K562 (cell line): ENCODE measurements around the gene ZNF556. TPM values are rescaled to one million over a fixed set of nuclear protein-coding genes. Genes with fewer than 3 reads are reported as not detected.

Experiments
- CBX1 ChIP-seq: sonication (generic); IDR thresholded peaks from 2 replicates; pipeline ENCODE4 v1.6.1; 2016; ENCODE audit warnings: antibody characterized with exemption, low read depth, mild to moderate bottlenecking
- CBX5 ChIP-seq: IDR thresholded peaks from 2 replicates; pipeline ENCODE4 v1.6.1; 2014; ENCODE audit warnings: low read depth, borderline replicate concordance
- ILK ChIP-seq: fragments of 450-650 bp; IDR thresholded peaks from 2 replicates; pipeline ENCODE4 v1.6.1; 2016; ENCODE audit warnings: missing genetic modification characterization, low read depth, mild to moderate bottlenecking, missing compliant biosample characterization, moderate library complexity, borderline replicate concordance
- PATZ1 ChIP-seq: fragments of 250-450 bp; sonication (Bioruptor Pico); IDR thresholded peaks from 2 replicates; pipeline ENCODE4 v1.5.0; 2020; ENCODE audit warnings: mild to moderate bottlenecking, borderline replicate concordance
- PRMT5 ChIP-seq: sonication (generic); formaldehyde crosslinking; IDR thresholded peaks from 2 replicates; pipeline ENCODE4 v1.5.0; 2020; ENCODE audit warnings: missing genetic modification reagents
- RBM25 ChIP-seq: fragments of 200-400 bp; formaldehyde crosslinking; IDR thresholded peaks from 2 replicates; pipeline ENCODE4 v1.6.1; 2018; ENCODE audit warnings: low read length, low read depth, moderate library complexity; ENCODE audit not compliant: severe bottlenecking
- TRIM28 ChIP-seq: fragments of 450-650 bp; IDR thresholded peaks from 2 replicates; pipeline ENCODE4 v1.6.1; 2017
- U2AF2 ChIP-seq: fragments of 200-400 bp; formaldehyde crosslinking; optimal IDR thresholded peaks from 2 replicates; pipeline ENCODE3; 2017; ENCODE audit warnings: low read depth, mild to moderate bottlenecking, low read length
- ZNF174 ChIP-seq: fragments of 250-450 bp; sonication (Bioruptor Pico); IDR thresholded peaks from 2 replicates; pipeline ENCODE4 v1.4.0; 2020; ENCODE audit warnings: mild to moderate bottlenecking
- ZNF280A ChIP-seq: fragments of 450-650 bp; IDR thresholded peaks from 2 replicates; pipeline ENCODE4 v1.6.1; 2018; ENCODE audit warnings: mild to moderate bottlenecking, low read depth; ENCODE audit not compliant: partially characterized antibody
- ZNF75A ChIP-seq: fragments of 450-650 bp; formaldehyde crosslinking; IDR thresholded peaks from 2 replicates; pipeline ENCODE4 v1.4.0; 2020; ENCODE audit warnings: mild to moderate bottlenecking
- polyA plus RNA-seq, 8 experiments: library from polyadenylated mRNA; depleted of rRNA in 4 of 8; stranded (reverse) in 5 of 8; unstranded in 3 of 8; fragments of >200 nt; fragmentation: Nextera tagmentation in 2 of 8; fragmentation: Illumina TruSeq in 1 of 8; extraction: Ambion mirVana in 2 of 8; extraction: Trizol in 1 of 8; gene quantifications; 2 replicates each; pipeline versions ENCODE4 v1.2.1 to v1.2.3, GENCODE V29; 2011 to 2014; ENCODE audit warnings: inconsistent platforms in 1 of 8, missing spikeins in 1 of 8
- total RNA-seq, 7 experiments: library from RNA; depleted of rRNA in 6 of 7; stranded (reverse); fragments of >200 nt in 6 of 7; fragmentation: Illumina TruSeq in 2 of 7; extraction: Trizol in 2 of 7; gene quantifications; 2 replicates each; pipeline versions ENCODE4 v1.2.1 to v1.2.3, GENCODE V29; 2011 to 2021; ENCODE audit warnings: low replicate concordance in 1 of 7

ZNF556 gene
- total and polyA plus RNA-seq, 9 of the 15 experiments (the other 6 are each of a cell fraction or from before 2014, with no cell fraction given) = 0.01 to 0.36 (median 0.10) TPM; not detected in 1

GRCh38 chr19:2877398-2878331 lies 10.5 kb downstream of the ZNF556 start (continued):
- TF ChIP-seq CBX5 (peak; percentile 64; the same call in 1 of the 2 replicates), CBX1 (peak; percentile 58; the same call in 1 of the 2 replicates), TRIM28 (peak; percentile 98), ZNF174 (CRISPR knock-in tag) (no peak), PRMT5 (no peak), U2AF2 (no peak), ILK (tag) (no peak), RBM25 (peak; percentile 71), ZNF280A (peak; percentile 93), PATZ1 (no peak), ZNF75A (peak; percentile 94)
